GM19240 (cell line): ENCODE results near the gene RAB13.
"Not testable (repeated sequence)": the region's sequence is repeated elsewhere in the genome, so short reads cannot be mapped to it uniquely, and the experiment has no call there.

Source experiments
- DNase-seq: peaks from one replicate; pipeline ENCODE4 v3.0.0; 2011; ENCODE audit warnings: low spot score; ENCODE audit not compliant: insufficient read length

The RAB13 gene

GRCh38 chr1:153985941-153986761 is at the start of gene RAB13:
TSS of gene RAB13 (minus strand) at chr1:153986339. CDS start at chr1:153986236, 103 bp downstream.
- DNase-seq: no peak

- DNase-seq: not testable (repeated sequence)
These were observed 47.6 kb upstream of the RAB13 start for GRCh38 chr1:154033697-154034096.

- DNase-seq: no peak
These were observed 33.8 kb upstream of the RAB13 start for GRCh38 chr1:154019940-154020339.

- DNase-seq: no peak
These were observed 33.1 kb upstream of the RAB13 start for GRCh38 chr1:154019269-154019668.

GRCh38 chr1:154014154-154014907 is 28.2 kb upstream of the RAB13 start:
- DNase-seq: no peak

GRCh38 chr1:154012543-154012942 is 26.4 kb upstream of the RAB13 start:
- DNase-seq: not testable (repeated sequence)

GRCh38 chr1:154012129-154012528 is 26.0 kb upstream of the RAB13 start:
- DNase-seq: no peak

- no peak for DNase-seq
These were observed 20.0 kb upstream of the RAB13 start for GRCh38 chr1:154006136-154006535.

- DNase-seq: no peak
These were observed 14.3 kb upstream of the RAB13 start for GRCh38 chr1:154000420-154000819.

- not testable (repeated sequence) for DNase-seq
These were observed 10.7 kb upstream of the RAB13 start for GRCh38 chr1:153996882-153997281.

GRCh38 chr1:153995640-153996039 is 9.5 kb upstream of the RAB13 start:
- DNase-seq: no peak

- DNase-seq: no peak
These were observed 9.1 kb upstream of the RAB13 start for GRCh38 chr1:153995202-153995601.

GRCh38 chr1:153991806-153992205 is 5.7 kb upstream of the RAB13 start:
- no peak for DNase-seq

- no peak for DNase-seq
These were observed 5.1 kb upstream of the RAB13 start for GRCh38 chr1:153991151-153991630.

GRCh38 chr1:153990468-153991150 is 4.5 kb upstream of the RAB13 start, which contains the start of gene RPS27:
TSS of gene RPS27 (plus strand) at chr1:153990762. CDS start at chr1:153990797, 35 bp downstream.
- peak; percentile 82 for DNase-seq

- DNase-seq: no peak
These were observed 1.5 kb upstream of the RAB13 start for GRCh38 chr1:153987621-153988020.

GRCh38 chr1:153985341-153985912 is 712 bp downstream of the RAB13 start:
- no peak for DNase-seq

GRCh38 chr1:153984123-153984894 is 1.8 kb downstream of the RAB13 start:
- DNase-seq: no peak

GRCh38 chr1:153981735-153982134 is 4.4 kb downstream of the RAB13 start:
- not testable (repeated sequence) for DNase-seq

- DNase-seq: not testable (repeated sequence)
These were observed 7.0 kb downstream of the RAB13 start for GRCh38 chr1:153979091-153979490.
